Measurements from ENCODE around the gene VAC14.

GRCh38 chr16:70713342-70713741 is 87.6 kb downstream of the VAC14 start:
- TF ChIP-seq POLR2A (IDR thresholded peaks at IDR 0.05) (no peak), CTCF (IDR thresholded peaks at IDR 0.05) (no peak)
